ENCODE data around the gene CNIH2.
"Not testable (repeated sequence)": the region's sequence is repeated elsewhere in the genome, so short reads cannot be mapped to it uniquely, and the experiment has no call there.

CNIH2 gene

DNA sequence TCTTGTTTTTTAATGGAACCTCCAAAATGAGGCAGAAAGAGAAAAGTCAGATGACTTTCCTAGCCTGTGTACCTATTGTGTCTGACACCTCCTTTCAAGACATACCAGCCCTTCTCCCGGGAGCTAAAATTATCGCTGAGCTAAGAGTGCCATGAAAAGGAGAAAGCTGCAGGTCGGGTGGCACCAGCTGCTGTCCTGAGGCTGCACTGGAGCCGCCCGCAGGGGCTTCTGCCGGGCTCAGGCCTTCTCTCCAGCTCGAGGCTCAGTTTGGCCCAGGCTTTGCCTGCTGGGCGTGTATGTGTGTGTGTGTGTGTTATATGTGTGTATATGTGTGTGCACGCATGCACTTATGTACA, 37.2 kb upstream of the CNIH2 start:
- in situ Hi-C loops (cut with HindIII; ENCODE audit: low pct_unique_long_range_greater_than_20kb, low sequenced_read_pairs): no loop called here

GRCh38 chr11:66242095-66242765, 35.7 kb upstream of the CNIH2 start:
- in situ Hi-C loops (cut with HindIII; ENCODE audit: low pct_unique_long_range_greater_than_20kb, low sequenced_read_pairs): no loop called here
- DNase-seq (ENCODE audit: low read depth in 1 of 2, low spot score in 1 of 2): no peak
- TF ChIP-seq JUND (IDR thresholded peaks at IDR 0.05; ENCODE audit: low read depth): no peak

More for the DNA sequence above, 37.2 kb upstream of the CNIH2 start:
- TF ChIP-seq JUND (IDR thresholded peaks at IDR 0.05; ENCODE audit: low read depth): no peak
- DNase-seq (ENCODE audit: low read depth in 1 of 2, low spot score in 1 of 2): no peak

- in situ Hi-C loops (cut with HindIII; ENCODE audit: low pct_unique_long_range_greater_than_20kb, low sequenced_read_pairs): no loop called here
- no peak for DNase-seq (ENCODE audit: low read depth in 1 of 2, low spot score in 1 of 2)
- TF ChIP-seq JUND (IDR thresholded peaks at IDR 0.05; ENCODE audit: low read depth): no peak
Measured at GRCh38 chr11:66243782-66244535, 34.0 kb upstream of the CNIH2 start.

DNA sequence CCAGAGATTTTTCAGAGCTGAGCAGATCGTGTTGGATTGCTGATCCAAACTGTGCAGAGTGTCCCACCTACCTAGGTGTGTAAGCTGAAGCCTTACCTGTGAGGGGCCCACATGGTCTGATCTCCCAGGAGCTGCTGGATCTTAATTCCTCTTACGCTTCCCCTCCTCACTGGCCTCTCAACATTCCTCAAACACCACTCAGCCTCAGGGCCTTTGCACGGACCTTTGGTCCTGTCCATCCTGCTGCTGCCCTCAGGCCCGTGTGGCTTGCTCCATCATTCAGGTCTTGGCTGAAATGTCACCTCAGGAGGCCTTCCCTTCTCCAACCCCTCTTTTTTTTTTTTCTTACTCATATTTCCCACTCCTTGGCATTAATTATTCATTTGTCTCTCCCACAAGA, 30.7 kb upstream of the CNIH2 start:
- DNase-seq (ENCODE audit: low read depth in 1 of 2, low spot score in 1 of 2): no peak
- no peak for TF ChIP-seq JUND (IDR thresholded peaks at IDR 0.05; ENCODE audit: low read depth)
- in situ Hi-C loops (cut with HindIII; ENCODE audit: low pct_unique_long_range_greater_than_20kb, low sequenced_read_pairs): no loop called here

- DNase-seq (ENCODE audit: low read depth in 1 of 2, low spot score in 1 of 2): no peak
Measured at GRCh38 chr11:66247801-66248200, 30.2 kb upstream of the CNIH2 start.

DNA sequence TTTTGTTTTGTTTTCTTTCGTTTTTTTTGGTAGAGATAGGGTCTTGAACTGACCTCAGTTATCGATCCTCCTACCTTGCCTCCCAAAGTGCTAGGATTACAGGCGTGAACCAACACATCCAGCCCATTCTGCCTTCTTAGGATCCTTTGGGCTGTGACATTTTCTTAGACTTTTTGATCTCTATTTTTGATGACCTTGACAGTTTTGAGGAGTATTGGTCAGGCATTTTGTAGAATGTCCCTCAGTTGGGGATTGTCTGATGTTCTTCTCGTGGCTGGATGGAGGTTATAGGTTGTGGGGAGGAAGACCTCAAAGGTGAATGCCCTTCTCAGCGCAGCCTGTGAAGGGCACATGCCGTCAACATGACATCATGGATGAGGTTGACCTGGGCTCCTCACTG, 29.1 kb upstream of the CNIH2 start:
- DNase-seq (ENCODE audit: low read depth in 1 of 2, low spot score in 1 of 2): no peak
- in situ Hi-C loops (cut with HindIII; ENCODE audit: low pct_unique_long_range_greater_than_20kb, low sequenced_read_pairs): no loop called here
- TF ChIP-seq JUND (IDR thresholded peaks at IDR 0.05; ENCODE audit: low read depth): no peak

More at GRCh38 chr11:66247801-66248200, 30.2 kb upstream of the CNIH2 start:
- TF ChIP-seq JUND (IDR thresholded peaks at IDR 0.05; ENCODE audit: low read depth): no peak
- in situ Hi-C loops (cut with HindIII; ENCODE audit: low pct_unique_long_range_greater_than_20kb, low sequenced_read_pairs): no loop called here

- TF ChIP-seq JUND (IDR thresholded peaks at IDR 0.05; ENCODE audit: low read depth): no peak
- no peak for DNase-seq (ENCODE audit: low read depth in 1 of 2, low spot score in 1 of 2)
- in situ Hi-C loops (cut with HindIII; ENCODE audit: low pct_unique_long_range_greater_than_20kb, low sequenced_read_pairs): no loop called here
Measured at GRCh38 chr11:66251809-66252208, 26.2 kb upstream of the CNIH2 start.

- DNase-seq (ENCODE audit: low read depth in 1 of 2, low spot score in 1 of 2): not testable (repeated sequence)
Measured at GRCh38 chr11:66253081-66253480, 24.9 kb upstream of the CNIH2 start.

DNA sequence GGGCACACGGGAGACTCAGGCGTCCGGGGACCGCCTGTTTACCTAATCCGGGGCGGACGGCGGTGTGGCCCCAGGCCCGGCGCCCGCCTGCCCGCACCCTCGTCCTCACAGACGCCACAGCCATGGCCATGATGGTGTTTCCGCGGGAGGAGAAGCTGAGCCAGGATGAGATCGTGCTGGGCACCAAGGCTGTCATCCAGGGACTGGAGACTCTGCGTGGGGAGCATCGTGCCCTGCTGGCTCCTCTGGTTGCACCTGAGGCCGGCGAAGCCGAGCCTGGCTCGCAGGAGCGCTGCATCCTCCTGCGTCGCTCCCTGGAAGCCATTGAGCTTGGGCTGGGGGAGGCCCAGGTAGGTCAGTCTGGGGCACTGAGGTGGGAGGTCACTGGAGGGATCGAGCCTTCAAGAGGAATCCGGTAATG, 19.5 kb upstream of the CNIH2 start:
- peak in 1 of 2 experiments; percentile 54 for DNase-seq (ENCODE audit: low read depth in 1 of 2, low spot score in 1 of 2)
- TF ChIP-seq JUND (IDR thresholded peaks at IDR 0.05; ENCODE audit: low read depth): no peak

More at GRCh38 chr11:66253081-66253480, 24.9 kb upstream of the CNIH2 start:
- in situ Hi-C loops (cut with HindIII; ENCODE audit: low pct_unique_long_range_greater_than_20kb, low sequenced_read_pairs): not testable (repeated sequence)

GRCh38 chr11:66259225-66259624, 18.8 kb upstream of the CNIH2 start:
- no peak for TF ChIP-seq JUND (IDR thresholded peaks at IDR 0.05; ENCODE audit: low read depth)
- no peak for DNase-seq (ENCODE audit: low read depth in 1 of 2, low spot score in 1 of 2)
- in situ Hi-C loops (cut with HindIII; ENCODE audit: low pct_unique_long_range_greater_than_20kb, low sequenced_read_pairs): no loop called here

More for the DNA sequence above, 19.5 kb upstream of the CNIH2 start:
- in situ Hi-C loops (cut with HindIII; ENCODE audit: low pct_unique_long_range_greater_than_20kb, low sequenced_read_pairs): no loop called here

DNA sequence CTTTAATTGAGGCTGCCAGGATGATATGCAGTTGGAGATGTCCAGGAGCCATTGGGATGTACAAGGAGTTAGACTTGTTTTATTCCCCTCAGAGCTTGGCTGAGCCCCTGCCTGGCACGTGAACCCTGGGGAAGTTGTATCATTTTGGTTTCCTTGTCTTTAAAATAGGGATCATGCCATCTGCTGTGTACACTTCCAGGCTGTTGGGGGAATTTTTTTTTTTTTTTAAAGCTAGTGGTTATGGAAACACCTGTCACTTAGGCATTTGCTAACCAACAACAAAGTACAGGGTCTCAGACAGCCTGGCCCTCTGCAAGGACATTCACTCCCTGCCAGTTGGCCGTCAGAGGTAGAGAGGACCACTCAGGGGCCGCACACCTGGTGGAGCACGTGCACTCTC, 18.0 kb upstream of the CNIH2 start:
- in situ Hi-C loops (cut with HindIII; ENCODE audit: low pct_unique_long_range_greater_than_20kb, low sequenced_read_pairs): no loop called here
- no peak for TF ChIP-seq JUND (IDR thresholded peaks at IDR 0.05; ENCODE audit: low read depth)
- DNase-seq (ENCODE audit: low read depth in 1 of 2, low spot score in 1 of 2): no peak

GRCh38 chr11:66261578-66261977, 16.4 kb upstream of the CNIH2 start:
- no peak for DNase-seq (ENCODE audit: low read depth in 1 of 2, low spot score in 1 of 2)
- no peak for TF ChIP-seq JUND (IDR thresholded peaks at IDR 0.05; ENCODE audit: low read depth)
- in situ Hi-C loops (cut with HindIII; ENCODE audit: low pct_unique_long_range_greater_than_20kb, low sequenced_read_pairs): no loop called here

GRCh38 chr11:66262191-66262590, 15.8 kb upstream of the CNIH2 start:
- no peak for TF ChIP-seq JUND (IDR thresholded peaks at IDR 0.05; ENCODE audit: low read depth)
- in situ Hi-C loops (cut with HindIII; ENCODE audit: low pct_unique_long_range_greater_than_20kb, low sequenced_read_pairs): no loop called here

More at GRCh38 chr11:66262191-66262590, 15.8 kb upstream of the CNIH2 start:
- no peak for DNase-seq (ENCODE audit: low read depth in 1 of 2, low spot score in 1 of 2)
